MCF 10A (cell line): ENCODE measurements around the gene DTX3. TPM values are rescaled to one million over a fixed set of nuclear protein-coding genes. Genes with fewer than 3 reads are reported as not detected.
"Not testable (repeated sequence)": the region's sequence is repeated elsewhere in the genome, so short reads cannot be mapped to it uniquely, and the experiment has no call there.

ENCODE experiments used
- BruUV-seq: library from RNA; stranded (reverse); fragments of 400-500 nt; replicated peaks from 2 replicates; lab custom pipeline; 2021; lab: Mats Ljungman, UMichigan
- CTCF ChIA-PET: fragments of 300-600 bp; sonication (Branson Sonifier 250); formaldehyde crosslinking; extraction: SDS; loops from one replicate; lab custom pipeline; 2021; ENCODE audit warnings: antibody characterized with exemption, inconsistent platforms; lab: Yijun Ruan, JAX
- POLR2A ChIA-PET: fragments of 300-600, 350-650 bp; sonication (Branson Sonifier 250); formaldehyde crosslinking; extraction: SDS; loops from one replicate; lab custom pipeline; 2020; ENCODE audit warnings: antibody characterized with exemption, inconsistent platforms; lab: Yijun Ruan, JAX
- DNase-seq: peaks from one replicate; pipeline ENCODE4 v3.0.0-alpha.2; 2018; ENCODE audit not compliant: unreplicated experiment
- H3K27ac Mint-ChIP-seq: one replicate; pipeline ENCODE4 v1.8.0; 2022; ENCODE audit warnings: mild to moderate bottlenecking, low read depth, mixed read lengths; ENCODE audit not compliant: unreplicated experiment
- H3K27me3 Mint-ChIP-seq: one replicate; pipeline ENCODE4 v1.8.0; 2022; ENCODE audit warnings: mixed read lengths; ENCODE audit not compliant: insufficient read depth, unreplicated experiment
- H3K36me3 Mint-ChIP-seq: one replicate; pipeline ENCODE4 v1.8.0; 2022; ENCODE audit warnings: mild to moderate bottlenecking, moderate library complexity, mixed read lengths; ENCODE audit not compliant: insufficient read depth, unreplicated experiment
- H3K4me1 Mint-ChIP-seq: one replicate; pipeline ENCODE4 v1.8.0; 2022; ENCODE audit warnings: mixed read lengths; ENCODE audit not compliant: insufficient read depth, unreplicated experiment
- H3K4me3 Mint-ChIP-seq: one replicate; pipeline ENCODE4 v1.8.0; 2022; ENCODE audit warnings: mild to moderate bottlenecking, moderate library complexity, mixed read lengths; ENCODE audit not compliant: unreplicated experiment
- H3K9me3 Mint-ChIP-seq: one replicate; pipeline ENCODE4 v1.8.0; 2022; ENCODE audit warnings: mixed read lengths; ENCODE audit not compliant: unreplicated experiment
- CTCF ChIP-seq: fragments of 200-600 bp; IDR thresholded peaks from one replicate; pipeline ENCODE4 v1.8.0; 2022; ENCODE audit warnings: antibody characterized with exemption, mild to moderate bottlenecking; ENCODE audit not compliant: unreplicated experiment
- intact Hi-C: fragments of 100-400 bp; cut with micrococcal nuclease; formaldehyde crosslinking; loops from 2 replicates; pipeline ENCODE4 v1.14.1; 2022
- total RNA-seq: library from RNA; stranded (reverse); gene quantifications from 2 replicates; pipeline ENCODE4 v1.2.3, GENCODE V29; 2022

The DTX3 gene
- total RNA-seq, 1 experiment from 2014 or later = 2.0 TPM

- no peaks in the 10 kb centered on the region for H3K27me3 Mint-ChIP-seq
- no peaks in the 10 kb centered on the region for H3K36me3 Mint-ChIP-seq
- no peak overlapping the region for H3K4me3 Mint-ChIP-seq
- BruUV-seq = no TSS peak
- H3K4me1 Mint-ChIP-seq = peaks cover 10% of the 10 kb centered on the region
- ChIA-PET POLR2A (interaction anchor here (0.6 to 1.9 kb wide), 3 partner anchors 11 to 30 kb away, joined by 3 to 6 read pairs (median 3); no protein-coding TSS in a partner anchor), CTCF (interaction anchor here (0.6 to 2.7 kb wide), 7 partner anchors 19 to 1656 kb away, joined by 3 to 17 read pairs (median 3); partner anchors contain the start of genes B4GALNT1 and OS9)
- no peak for DNase-seq
- H3K27ac Mint-ChIP-seq = no peak overlapping the region
- TF ChIP-seq CTCF = no peak
- H3K9me3 Mint-ChIP-seq = no peaks in the 10 kb centered on the region
- intact Hi-C loops = no loop called here
Observed at GRCh38 chr12:57655541-57656240, 51.1 kb downstream of the DTX3 start.

- H3K4me3 Mint-ChIP-seq, intact Hi-C loops, DNase-seq, H3K36me3 Mint-ChIP-seq, BruUV-seq, H3K27ac Mint-ChIP-seq, H3K9me3 Mint-ChIP-seq, H3K27me3 Mint-ChIP-seq: not testable (repeated sequence)
- POLR2A ChIA-PET = interaction anchor here (0.6 to 1.9 kb wide), 4 partner anchors 12 to 70 kb away, joined by 3 to 8 read pairs (median 5); partner anchors contain the start of gene PIP4K2C
- H3K4me1 Mint-ChIP-seq = peaks cover 10% of the 10 kb centered on the region
- CTCF ChIA-PET = interaction anchor here (0.6 to 2.7 kb wide), 6 partner anchors 23 to 1231 kb away, joined by 3 to 17 read pairs (median 6); partner anchors contain the start of genes B4GALNT1 and OS9
Observed at GRCh38 chr12:57656408-57656807, 51.8 kb downstream of the DTX3 start.

GRCh38 chr12:57657744-57658143, 53.1 kb downstream of the DTX3 start:
- Mint-ChIP-seq H3K4me1 (peaks cover 10% of the 10 kb centered on the region), H3K27ac (no peak overlapping the region), H3K4me3 (peak overlapping the region; percentile 36), H3K36me3 (no peaks in the 10 kb centered on the region), H3K27me3 (no peaks in the 10 kb centered on the region), H3K9me3 (no peaks in the 10 kb centered on the region)
- BruUV-seq = no TSS peak
- ChIA-PET POLR2A (interaction anchor here (0.6 to 1.6 kb wide), 11 partner anchors 12 to 165 kb away, joined by 3 to 8 read pairs (median 4); partner anchors contain the start of genes DCTN2 and PIP4K2C), CTCF (interaction anchor here (0.7 to 2.7 kb wide), 7 partner anchors 14 to 225 kb away, joined by 3 to 17 read pairs (median 6); partner anchors contain the start of genes B4GALNT1 and OS9)
- TF ChIP-seq CTCF = no peak
- intact Hi-C loops = no loop called here
- DNase-seq = peak; percentile 90

GRCh38 chr12:57658890-57659289, 54.3 kb downstream of the DTX3 start:
- no TSS peak for BruUV-seq
- H3K27ac Mint-ChIP-seq = no peak overlapping the region
- ChIA-PET POLR2A (no interaction called here), CTCF (interaction anchor here (0.6 to 1.4 kb wide), 2 partner anchors 124 to 127 kb away, joined by 3 read pairs; partner anchors contain the start of gene TSFM)
- no peak overlapping the region for H3K4me3 Mint-ChIP-seq
- H3K9me3 Mint-ChIP-seq = no peaks in the 10 kb centered on the region
- intact Hi-C loops = no loop called here
- no peaks in the 10 kb centered on the region for H3K27me3 Mint-ChIP-seq
- H3K36me3 Mint-ChIP-seq = no peaks in the 10 kb centered on the region
- no peak for DNase-seq
- no peak for TF ChIP-seq CTCF
- H3K4me1 Mint-ChIP-seq = peaks cover 10% of the 10 kb centered on the region

Other genes with a start within 250 kb of the DTX3 start
- 53.9 and 64.8 TPM in 2 replicates for gene R3HDM2, start 173.8 kb upstream of the DTX3 start, total RNA-seq
- gene INHBC, start 170.0 kb upstream of the DTX3 start, total RNA-seq = not detected in 2 replicates
- gene INHBE, start 149.5 kb upstream of the DTX3 start, total RNA-seq = 2.1 and 5.0 TPM in 2 replicates
- not detected in 2 replicates for gene GLI1, start 145.0 kb upstream of the DTX3 start, total RNA-seq
- 0.69 and 1.1 TPM in 2 replicates for gene ARHGAP9, start 125.0 kb upstream of the DTX3 start, total RNA-seq
- 714 and 762 TPM in 2 replicates for gene MARS1, start 116.8 kb upstream of the DTX3 start, total RNA-seq
- gene DDIT3, start 84.3 kb upstream of the DTX3 start, total RNA-seq = 156 and 168 TPM in 2 replicates
- 96.5 and 111 TPM in 2 replicates for gene MBD6, start 82.0 kb upstream of the DTX3 start, total RNA-seq
- gene DCTN2, start 57.6 kb upstream of the DTX3 start, total RNA-seq = 149 and 188 TPM in 2 replicates
- 0.56 TPM in 2 replicates for gene KIF5A, start 54.8 kb upstream of the DTX3 start, total RNA-seq
- 32.0 and 38.0 TPM in 2 replicates for gene PIP4K2C, start 13.6 kb upstream of the DTX3 start, total RNA-seq
- gene ARHGEF25, start 6.6 kb downstream of the DTX3 start, total RNA-seq = 0.37 and 0.83 TPM in 2 replicates
- 0.29 and 0.40 TPM in 2 replicates for gene B4GALNT1, start 28.4 kb downstream of the DTX3 start, total RNA-seq
- gene OS9, start 89.3 kb downstream of the DTX3 start, total RNA-seq = 125 and 173 TPM in 2 replicates
- gene AGAP2, start 133.9 kb downstream of the DTX3 start, total RNA-seq = 0.19 TPM in 1 of 2 replicates, not detected in the other
- 24.8 and 30.9 TPM in 2 replicates for gene TSPAN31, start 140.2 kb downstream of the DTX3 start, total RNA-seq
- 117 and 123 TPM in 2 replicates for gene CDK4, start 147.5 kb downstream of the DTX3 start, total RNA-seq
- 8.7 and 12.5 TPM in 2 replicates for gene MARCHF9, start 150.3 kb downstream of the DTX3 start, total RNA-seq
- 12.6 and 27.5 TPM in 2 replicates for gene CYP27B1, start 162.3 kb downstream of the DTX3 start, total RNA-seq
- gene METTL1, start 167.3 kb downstream of the DTX3 start, total RNA-seq = 26.2 and 40.6 TPM in 2 replicates
- gene EEF1AKMT3, start 167.8 kb downstream of the DTX3 start, total RNA-seq = 7.6 and 8.1 TPM in 2 replicates
- 28.4 and 32.6 TPM in 2 replicates for gene TSFM, start 178.0 kb downstream of the DTX3 start, total RNA-seq
- gene AVIL, start 213.9 kb downstream of the DTX3 start, total RNA-seq = 1.7 and 1.9 TPM in 2 replicates
- gene CTDSP2, start 241.9 kb downstream of the DTX3 start, total RNA-seq = 73.4 and 76.5 TPM in 2 replicates